Stimulated activated CD4-positive, alpha-beta T cell treated with anti-CD3 and anti-CD28 coated beads, Interleukin-12 subunit alpha, Interleukin-12 subunit beta, amount 100 ng/mL, for 24 hours (primary cell): ENCODE data around the gene CAPN13.

Experiments used
- DNase-seq, 2 experiments: peaks; one replicate each; pipeline ENCODE4 v3.0.0-alpha.2; 2020; ENCODE audit warnings: low read depth in 2 of 2

Gene CAPN13

DNA sequence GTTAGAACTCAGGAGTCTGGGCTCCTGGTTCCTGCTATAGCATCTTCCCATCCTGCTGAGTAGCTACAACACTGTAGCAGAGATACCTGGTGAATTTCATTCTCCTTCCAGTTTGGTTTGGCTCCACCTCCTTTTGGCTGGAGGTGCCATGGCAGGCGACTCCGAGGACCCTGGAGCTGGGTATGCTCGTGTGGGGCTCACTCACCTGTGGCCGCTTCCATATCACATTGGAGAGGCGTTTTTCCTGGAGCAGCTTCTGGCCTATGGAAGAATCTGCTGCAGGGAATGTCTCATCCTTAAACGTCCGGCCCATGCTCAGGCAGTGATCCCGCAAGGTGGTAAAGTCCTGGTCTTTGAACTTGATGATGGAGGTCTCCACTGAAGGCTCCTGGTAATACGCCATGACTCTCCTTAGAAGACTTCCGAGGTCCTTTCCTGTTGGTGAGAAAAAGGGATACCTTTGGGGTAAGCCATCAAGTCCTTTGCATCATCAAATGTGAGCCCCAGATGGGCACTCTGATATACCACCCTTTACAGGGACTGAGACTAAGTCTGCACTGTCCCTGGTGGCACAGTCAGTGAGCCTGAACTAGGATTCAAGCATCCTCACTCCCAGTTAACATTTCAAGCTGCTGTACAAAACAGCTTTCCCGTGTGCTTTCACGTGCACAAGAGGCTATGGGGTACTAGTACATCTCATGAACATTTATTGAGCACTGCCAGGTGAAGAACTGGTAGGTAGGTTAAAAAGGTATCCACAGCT lies 20.1 kb downstream of the CAPN13 start:
- DNase-seq = no peak

DNA sequence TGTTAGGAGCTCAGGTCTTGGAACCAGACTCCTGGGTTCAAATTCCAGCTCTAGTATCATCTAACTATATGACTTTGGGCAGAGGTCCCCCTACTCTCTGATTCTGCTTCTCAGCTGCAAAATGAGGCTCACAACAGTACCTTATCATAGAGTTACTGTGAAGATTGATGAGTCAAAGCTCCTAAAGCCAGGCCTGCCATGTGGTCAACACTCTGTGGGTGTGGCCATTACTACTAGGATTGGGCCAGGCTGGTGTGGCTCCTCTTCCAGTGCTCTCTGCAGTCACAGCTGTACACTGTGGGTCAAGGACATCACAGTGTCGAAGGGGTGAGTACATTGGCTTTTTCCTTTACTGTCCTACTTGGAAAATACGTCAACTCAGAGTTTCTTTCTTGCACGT lies 22.6 kb downstream of the CAPN13 start:
- DNase-seq = no peak

DNA sequence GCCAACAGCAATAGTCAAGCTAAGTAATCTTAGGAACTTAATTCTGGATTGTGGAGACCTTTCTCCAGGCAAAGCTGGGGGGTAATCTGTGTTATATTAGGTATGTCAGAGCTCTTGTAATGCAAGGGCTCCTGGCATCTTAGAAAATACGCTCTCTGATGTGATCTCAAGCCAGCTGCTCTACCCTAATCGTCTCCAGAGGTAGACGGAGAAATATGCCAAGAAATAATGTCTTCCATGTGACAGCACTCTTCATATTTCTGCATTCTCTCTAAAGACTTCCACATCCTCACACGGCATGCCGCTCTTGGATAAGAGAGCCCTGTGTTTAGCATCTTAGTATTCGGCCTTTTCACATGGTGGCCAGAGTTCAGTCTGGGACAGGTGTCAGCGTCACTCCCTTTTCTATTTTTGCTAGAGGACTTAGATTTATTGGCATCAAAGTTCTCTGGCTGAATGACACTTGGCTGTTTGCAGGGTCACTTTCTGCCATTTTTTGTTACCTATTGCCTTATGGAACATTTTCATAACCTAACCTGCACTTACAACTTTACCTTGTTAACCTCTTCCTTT lies 25.2 kb downstream of the CAPN13 start:
- DNase-seq = no peak

DNA sequence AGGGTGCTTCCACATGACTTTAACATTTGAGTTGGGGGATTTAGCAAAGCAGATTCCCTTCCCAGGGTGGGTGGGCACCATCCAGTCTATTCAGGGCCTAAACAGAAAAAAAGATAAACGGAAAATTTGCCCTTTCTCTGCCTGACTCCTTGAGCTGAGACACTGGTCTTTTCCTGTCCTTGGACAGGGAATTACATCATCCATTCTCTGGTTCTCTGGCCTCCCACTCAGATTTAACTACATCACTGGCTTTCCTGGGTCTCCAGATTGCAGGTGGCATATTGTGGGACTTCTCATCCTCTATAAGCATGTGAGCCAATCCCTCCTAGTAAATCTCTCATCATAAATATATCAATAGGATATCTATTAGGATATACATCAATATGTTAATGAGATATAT lies 25.8 kb downstream of the CAPN13 start:
- DNase-seq = no peak

DNA sequence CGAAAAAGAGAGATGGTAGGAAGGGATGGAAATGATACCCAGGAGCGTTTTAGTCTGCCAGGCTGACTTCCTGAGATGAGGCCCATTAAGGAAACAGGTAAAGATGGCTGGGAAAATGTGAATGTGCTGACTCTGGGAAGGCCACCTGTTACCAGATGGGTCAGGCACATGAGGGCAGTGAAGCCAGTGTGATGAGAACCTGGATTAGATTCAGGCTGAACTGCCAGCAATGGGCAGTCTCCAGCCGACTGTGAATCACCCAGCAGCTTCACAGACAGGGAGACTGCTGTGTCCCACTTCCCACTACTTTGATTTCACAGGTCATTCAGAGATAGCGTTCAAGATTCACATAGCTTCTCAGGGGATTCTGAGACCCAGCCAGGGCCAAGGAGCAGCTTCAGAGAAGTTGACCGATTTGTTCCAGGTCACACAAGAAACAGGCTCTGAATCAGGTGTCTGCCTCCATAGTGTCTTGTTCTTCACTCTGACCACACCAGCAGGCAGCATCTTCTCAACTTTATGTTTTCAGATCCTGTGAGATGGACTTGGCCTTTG lies 26.4 kb downstream of the CAPN13 start:
- no peak for DNase-seq

DNA sequence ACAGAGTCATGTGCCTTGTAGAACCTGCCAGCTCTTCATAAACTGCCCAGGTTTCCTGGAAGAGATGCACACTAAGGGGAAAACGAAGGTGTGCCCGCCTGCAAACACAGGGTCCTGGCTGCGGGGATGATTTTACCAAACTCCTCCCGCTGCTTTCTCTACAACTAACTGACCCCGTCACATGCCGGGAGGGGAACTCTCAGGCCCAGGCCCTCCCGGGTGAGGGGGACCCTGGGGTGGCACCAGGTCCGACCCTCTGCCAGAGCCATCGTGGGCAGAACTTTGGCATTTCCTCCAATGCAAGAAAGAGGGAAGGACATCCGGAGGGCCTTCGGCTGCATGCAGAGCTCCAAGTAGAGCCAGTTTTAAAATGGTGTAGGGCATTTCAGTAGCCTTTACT lies 28.6 kb downstream of the CAPN13 start:
- DNase-seq = no peak

DNA sequence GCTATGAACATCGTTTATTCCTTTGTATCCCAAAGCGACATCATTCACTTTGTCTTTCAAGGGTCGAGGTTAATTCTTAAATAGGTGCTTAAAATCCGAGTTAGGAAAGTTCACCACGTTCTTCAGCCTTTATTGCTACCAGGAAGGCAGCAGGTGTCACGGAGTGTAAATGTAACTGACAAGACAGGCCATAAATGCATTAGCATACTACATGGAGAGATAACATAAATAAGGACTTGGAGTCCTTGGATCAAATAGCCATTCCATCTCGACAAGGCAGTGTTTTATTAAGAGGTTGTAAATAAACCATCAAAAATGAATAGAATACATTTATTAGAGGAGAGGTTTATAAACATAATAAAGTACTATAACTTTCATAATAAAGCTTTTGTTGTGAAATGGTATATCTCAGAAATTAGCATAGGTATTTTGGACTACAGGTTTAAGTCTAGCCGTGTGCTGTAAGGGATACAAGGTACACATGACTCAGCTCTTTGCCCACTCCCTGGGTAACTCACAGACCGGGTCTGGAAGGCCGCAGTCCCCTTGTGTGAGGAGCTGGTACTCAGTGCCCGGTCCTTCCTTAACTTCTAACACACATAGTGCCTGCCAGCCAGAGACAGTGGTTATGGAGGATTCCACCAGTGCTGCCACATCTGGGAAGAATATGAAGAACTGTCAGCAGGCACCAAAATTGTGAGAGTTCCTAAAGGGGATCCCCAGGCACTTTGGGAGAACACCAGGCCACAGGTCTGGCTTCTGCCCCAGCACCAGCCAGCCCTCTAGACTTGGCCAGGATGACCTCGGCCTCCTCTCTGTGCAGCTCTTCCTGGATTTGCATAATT lies 29.4 kb downstream of the CAPN13 start:
- no peak for DNase-seq

DNA sequence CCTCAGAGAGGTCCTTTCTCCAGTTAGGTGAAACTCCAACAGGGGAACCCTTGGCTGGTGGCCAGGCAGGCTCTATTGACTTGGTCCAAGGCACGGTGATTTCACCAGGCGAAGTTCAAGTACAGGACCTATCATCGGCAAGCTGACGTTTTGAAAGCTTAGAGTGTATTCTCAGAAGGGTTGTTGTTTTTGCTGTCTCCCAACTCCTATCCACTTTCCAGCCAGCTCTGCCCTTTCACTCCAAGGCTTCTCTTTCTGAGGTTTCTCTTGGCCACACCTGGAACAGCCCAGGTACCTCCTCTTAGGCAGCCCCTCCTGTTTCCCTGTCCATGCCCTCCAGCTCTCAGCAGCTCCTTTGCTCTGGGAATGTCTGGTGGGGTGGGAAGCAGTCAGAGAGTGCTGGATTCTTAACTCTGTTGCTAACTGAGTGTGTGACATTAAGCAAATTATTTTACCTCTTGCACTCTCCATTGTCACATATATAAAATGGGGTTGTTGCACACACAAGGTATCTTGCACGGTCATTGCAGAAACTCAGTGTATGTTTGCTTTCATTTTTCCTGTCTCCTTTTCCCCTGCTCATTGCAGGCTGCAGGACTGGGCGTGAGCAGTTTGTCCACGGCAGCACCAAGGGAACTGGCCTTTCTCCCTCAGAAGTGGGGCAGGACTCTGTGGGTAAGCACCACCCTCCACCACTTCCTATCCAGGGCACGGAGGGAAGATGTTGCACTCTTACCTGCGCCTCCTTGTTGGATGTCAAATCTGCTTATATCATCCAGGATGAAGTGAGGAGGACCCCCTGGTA lies 30.2 kb downstream of the CAPN13 start:
- DNase-seq = no peak

DNA sequence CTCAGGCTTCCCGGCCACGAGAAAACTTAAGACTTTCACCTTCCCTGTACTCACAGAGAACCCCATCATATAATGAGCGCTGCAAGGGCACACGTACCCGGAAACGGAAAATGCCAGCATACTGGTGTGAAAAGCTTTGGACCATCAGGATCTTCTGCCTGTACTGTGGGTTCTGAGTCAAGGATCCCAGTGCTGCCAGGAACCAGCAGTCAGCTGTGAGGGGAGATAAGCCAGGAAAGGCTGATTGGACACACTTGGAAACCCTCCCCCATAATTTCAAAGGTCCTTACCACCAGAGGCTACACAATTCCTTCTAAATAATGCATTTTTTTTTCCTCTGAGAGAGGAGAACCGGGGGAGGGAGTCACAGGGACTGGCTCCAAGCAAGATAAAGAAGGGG lies 31.4 kb downstream of the CAPN13 start:
- no peak for DNase-seq

DNA sequence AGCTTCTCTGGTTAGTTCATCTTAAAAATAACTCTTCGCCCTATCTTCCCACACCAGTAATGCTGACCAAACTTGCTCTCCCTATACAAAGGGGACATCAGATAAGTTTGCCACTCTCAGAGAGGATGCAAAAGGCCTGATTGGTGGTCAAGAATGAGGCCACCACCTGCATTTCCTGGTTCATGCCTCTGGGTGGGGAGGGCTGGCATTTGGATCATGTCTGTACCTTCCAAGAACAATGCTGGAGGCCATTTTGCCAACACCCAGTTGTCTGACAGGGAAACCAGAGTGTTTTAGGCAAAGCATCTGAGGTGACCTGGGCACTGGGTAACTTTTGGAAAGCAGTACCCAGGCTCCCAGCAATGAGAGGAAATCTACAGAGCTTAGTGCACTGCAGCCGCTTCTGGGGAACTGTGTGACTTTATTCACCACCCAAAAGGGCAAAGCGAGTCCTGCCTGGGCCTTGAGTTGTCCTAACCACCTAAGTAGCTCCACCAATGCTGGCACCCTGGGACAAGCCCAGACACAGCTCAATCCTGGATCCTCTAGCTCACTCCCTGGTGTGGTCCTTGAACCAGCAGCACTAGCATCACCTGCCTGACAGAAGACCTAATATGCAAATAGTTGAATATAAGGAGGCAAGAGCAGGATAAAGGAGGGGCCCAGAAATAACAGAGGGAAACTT lies 35.1 kb downstream of the CAPN13 start:
- no peak for DNase-seq

DNA sequence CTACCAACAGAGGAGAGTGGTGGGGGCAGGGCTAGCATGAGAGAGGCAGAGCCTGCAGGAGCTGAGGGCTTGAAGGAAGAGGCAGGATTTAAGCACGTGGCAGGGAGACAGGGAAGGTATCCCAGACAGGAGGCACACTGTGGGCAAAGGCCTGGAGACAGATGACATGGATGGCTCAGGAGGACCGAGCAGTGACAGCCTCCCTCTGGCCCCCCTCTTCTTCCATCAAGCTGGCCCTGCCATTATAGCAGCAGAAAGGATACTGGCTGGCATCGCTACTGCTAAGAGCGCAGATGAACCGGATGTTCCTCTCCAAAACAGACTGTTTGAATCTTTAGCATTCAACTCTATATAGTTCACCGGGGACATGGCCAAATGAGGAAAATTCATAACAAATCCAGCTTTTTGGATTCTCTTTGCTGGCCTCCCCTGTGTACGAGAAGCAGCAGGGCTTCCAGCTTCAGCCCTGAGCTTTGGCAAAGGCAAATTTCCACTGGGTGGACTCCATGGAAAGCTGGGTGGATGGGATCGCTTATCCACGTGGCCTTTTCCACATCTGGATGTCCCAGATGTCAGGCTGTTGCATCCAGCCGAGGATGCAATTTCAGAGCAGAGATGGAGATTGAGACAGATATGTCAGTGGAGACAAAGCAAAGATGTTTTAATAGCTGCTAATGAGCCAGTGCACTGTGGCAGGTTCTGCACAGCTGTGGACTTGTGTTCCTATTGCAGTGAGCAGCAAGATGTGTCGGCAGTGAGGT lies 36.2 kb downstream of the CAPN13 start:
- DNase-seq = no peak

DNA sequence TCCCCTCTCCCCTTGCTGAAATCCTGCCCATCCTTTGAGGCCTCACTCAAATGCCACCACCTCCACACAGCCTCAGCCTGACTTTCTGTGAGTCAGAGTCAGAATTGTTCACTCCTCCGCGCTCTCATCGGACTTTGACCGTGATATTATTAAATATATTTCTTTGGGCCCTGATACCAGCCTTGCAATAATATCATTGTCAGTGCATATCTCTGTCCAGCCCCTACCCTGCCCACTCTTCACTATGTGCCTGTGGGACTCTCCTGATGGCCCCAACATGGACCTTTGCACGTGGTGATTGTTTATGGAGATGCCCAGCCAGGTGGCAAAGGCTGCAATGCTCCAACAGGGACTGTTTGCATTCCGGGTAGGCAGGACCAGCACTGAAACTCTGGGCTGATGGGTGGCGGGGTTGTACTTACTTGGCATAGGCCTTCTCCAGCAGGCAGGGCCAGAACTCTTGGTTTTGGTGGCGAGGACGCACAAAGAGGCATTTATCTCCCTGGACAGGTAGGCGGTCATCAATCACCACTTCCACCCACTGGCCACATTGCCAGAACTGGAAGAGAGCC lies 37.3 kb downstream of the CAPN13 start:
- DNase-seq = no peak

DNA sequence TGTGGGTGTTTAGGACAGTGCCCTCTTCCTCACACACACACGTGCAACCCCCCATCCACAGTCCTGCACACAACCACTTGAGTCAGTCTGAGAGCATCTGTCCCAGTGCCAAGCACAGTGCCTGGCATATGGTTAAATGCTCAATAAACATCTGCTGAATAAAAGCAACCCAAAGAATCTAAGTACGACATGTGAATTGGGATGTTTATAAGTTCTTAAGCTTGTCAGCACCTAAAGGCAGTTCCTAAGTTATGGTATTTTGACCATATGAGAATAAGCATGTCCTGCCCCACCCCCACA lies 37.8 kb downstream of the CAPN13 start:
- DNase-seq = no peak

DNA sequence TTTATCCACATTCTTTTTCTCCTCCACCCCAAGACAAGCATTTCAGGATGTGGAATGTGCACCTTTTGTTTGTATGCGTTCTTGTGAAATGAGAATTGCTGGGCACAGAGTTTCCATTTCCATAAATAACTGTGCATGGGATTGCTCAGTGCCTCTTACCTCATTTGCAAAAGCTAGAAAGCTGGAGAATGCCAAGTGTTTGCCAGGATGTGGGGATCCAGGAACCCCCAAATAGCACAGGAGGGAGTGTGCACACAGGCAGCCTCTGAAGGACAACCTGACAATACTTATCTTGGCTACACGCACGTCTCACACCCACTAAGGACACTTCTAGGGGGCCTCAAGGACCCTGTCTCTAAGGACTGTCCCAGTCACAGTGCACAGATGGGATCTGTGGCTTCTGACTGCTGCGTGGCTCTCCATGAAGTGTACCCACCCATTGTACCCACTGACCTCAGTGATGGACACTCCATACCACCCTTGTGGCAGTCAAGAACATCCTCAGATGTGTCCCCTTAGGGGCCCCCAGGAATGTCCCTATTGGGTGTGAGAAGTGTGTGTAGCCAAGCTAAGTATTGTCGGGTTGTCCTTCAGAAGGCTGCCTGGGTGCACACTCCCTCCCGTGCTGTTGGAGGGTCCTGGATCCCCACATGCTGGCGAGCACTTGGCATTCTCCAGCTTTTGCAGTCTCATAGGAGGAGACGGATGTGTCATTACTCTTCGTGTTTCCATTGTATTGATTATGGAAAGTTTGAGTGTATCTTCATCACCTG lies 38.4 kb downstream of the CAPN13 start:
- no peak for DNase-seq

DNA sequence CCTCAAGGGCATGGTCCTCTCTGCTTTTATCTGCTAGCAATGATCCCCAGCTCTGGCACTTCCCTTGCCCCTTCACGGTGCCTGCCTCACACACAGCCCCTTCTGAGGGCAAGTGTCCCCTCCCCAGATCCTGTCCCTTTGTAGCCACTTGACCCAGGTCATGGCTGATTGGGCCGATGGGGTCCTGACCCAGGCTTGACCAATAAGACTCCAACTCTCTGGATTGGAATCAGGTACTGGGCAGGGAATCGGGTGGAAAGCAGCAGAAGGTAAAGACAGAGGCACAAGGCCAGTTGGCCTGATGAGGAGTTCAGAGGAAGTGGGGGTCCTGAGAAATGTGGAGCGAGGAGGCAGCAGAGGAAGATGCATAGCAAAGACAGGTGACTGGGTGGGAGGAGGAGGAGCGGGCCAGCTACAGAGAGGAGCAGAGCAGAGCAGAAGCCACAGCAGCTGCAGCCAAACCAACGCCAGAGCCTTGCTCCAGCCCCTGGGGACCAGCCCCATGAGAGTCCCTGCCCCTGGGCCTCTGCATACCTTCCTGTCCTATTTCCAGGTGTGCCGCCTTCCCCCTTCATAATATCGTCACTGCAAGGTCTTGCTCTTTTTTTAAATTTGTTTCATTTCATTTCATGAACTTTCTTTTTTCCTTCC lies 39.1 kb downstream of the CAPN13 start:
- no peak for DNase-seq

DNA sequence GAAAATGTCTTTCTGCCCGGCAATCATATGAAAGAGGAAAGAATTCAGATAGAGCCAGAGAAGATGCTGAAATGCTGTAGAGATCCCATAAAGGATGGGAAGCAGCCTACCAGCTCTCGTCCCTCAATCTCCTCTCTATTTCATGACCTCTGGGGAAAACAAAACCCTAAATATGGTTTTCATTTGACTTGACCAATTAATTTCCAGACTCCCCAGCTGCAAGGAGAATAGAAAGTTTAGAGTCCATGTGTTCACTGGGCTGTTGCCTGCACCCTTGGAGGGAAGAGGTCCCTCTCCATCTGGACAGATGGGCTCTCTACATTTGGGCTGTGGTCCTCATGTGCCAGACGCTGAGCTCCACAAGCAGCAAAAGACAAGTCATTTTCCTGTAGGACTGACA lies 40.6 kb downstream of the CAPN13 start:
- DNase-seq = no peak

DNA sequence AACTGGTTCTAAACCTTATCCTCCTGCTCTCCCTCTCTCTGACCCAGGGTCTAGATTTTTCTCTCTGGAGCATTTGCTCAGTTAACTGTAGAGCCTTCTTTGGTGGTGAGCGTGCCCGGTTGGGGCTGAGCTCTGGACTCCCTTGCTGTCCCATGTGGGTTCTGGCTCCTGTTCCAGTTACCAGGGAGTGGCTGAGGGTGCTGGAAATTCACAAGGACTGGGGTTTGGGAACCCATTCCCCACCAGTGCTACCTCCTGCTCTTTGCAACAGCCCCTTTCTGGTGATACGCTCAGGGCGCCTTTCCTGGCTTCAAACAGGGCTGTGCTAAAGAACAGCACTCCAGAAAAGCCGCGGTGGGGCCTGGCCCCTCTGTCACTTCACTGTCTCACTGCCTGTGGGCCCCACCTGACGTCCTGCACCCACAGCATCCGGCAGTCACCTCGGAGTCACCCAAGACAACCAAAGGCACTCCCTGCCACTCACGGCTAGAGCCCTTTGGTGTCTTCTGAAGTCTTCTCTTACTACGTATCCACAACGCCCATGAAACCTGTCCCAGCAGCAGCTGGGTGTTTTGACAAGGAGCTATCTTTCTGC lies 41.3 kb downstream of the CAPN13 start:
- no peak for DNase-seq

DNA sequence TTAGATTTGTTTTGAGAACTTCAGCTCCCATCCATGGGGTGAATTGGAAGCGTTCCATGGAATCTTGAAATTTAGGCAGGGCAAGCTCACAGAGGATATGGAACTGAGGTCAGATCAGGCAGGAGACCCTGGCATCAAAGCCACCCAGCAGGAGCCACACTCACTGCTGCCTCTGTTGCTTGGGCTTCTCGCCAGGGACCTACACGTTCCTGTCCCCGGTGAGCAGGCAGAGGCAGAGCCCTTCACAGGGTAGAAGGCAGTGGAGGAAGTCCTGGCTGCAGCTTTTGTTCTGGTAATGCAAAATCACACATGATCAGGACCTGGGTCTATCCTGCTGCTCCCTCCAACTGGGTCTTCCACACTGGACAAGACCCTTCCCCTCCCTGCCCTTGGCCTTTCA lies 42.1 kb downstream of the CAPN13 start:
- DNase-seq = no peak
